Activated naive CD8-positive, alpha-beta T cell treated with anti-CD3 and anti-CD28 coated beads, Interleukin-2, amount 50 U/mL, for 16 hours (primary cell): ENCODE measurements around the gene MAPT.
"Not testable (repeated sequence)": the region's sequence is repeated elsewhere in the genome, so short reads cannot be mapped to it uniquely, and the experiment has no call there.

Experiments
- DNase-seq: peaks from one replicate; pipeline ENCODE4 v3.0.0-alpha.2; 2020; ENCODE audit warnings: low read depth, low spot score

MAPT gene

GRCh38 chr17:45900723-45901415 is 6.5 kb downstream of the MAPT start:
- no peak for DNase-seq

- DNase-seq = no peak
Observed at GRCh38 chr17:45902892-45903346, 8.6 kb downstream of the MAPT start.

GRCh38 chr17:45904866-45905265 is 10.5 kb downstream of the MAPT start:
- DNase-seq = no peak

- no peak for DNase-seq
Observed at GRCh38 chr17:45905814-45906213, 11.5 kb downstream of the MAPT start.

GRCh38 chr17:45906237-45906636 is 11.9 kb downstream of the MAPT start:
- DNase-seq = no peak

GRCh38 chr17:45906927-45907622 is 12.7 kb downstream of the MAPT start:
- no peak for DNase-seq

GRCh38 chr17:45907750-45908395 is 13.5 kb downstream of the MAPT start:
- DNase-seq = no peak

GRCh38 chr17:45908460-45908859 is 14.1 kb downstream of the MAPT start:
- no peak for DNase-seq

- DNase-seq = no peak
Observed at GRCh38 chr17:45908935-45909334, 14.6 kb downstream of the MAPT start.

GRCh38 chr17:45910667-45911066 is 16.3 kb downstream of the MAPT start:
- DNase-seq = no peak

GRCh38 chr17:45912319-45912718 is 18.0 kb downstream of the MAPT start:
- DNase-seq = no peak

GRCh38 chr17:45913030-45913429 is 18.7 kb downstream of the MAPT start:
- DNase-seq = not testable (repeated sequence)

- DNase-seq = no peak
Observed at GRCh38 chr17:45914047-45914717, 19.8 kb downstream of the MAPT start.

GRCh38 chr17:45915263-45915662 is 20.9 kb downstream of the MAPT start:
- DNase-seq = no peak

GRCh38 chr17:45917081-45917480 is 22.7 kb downstream of the MAPT start:
- no peak for DNase-seq

GRCh38 chr17:45918241-45918745 is 23.9 kb downstream of the MAPT start:
- no peak for DNase-seq

GRCh38 chr17:45919136-45919535 is 24.8 kb downstream of the MAPT start:
- no peak for DNase-seq

GRCh38 chr17:45920083-45920482 is 25.7 kb downstream of the MAPT start:
- DNase-seq = no peak

- DNase-seq = no peak
Observed at GRCh38 chr17:45923511-45924268, 29.3 kb downstream of the MAPT start.

- no peak for DNase-seq
Observed at GRCh38 chr17:45924332-45924820, 30.0 kb downstream of the MAPT start.

GRCh38 chr17:45925311-45925710 is 31.0 kb downstream of the MAPT start:
- no peak for DNase-seq
